NAMALWA (cell line): ENCODE data around the gene CFAP300.

ENCODE experiments used
- DNase-seq: peaks from one replicate; pipeline ENCODE4 v3.0.0-alpha.2; 2015; ENCODE audit warnings: low spot score

Gene CFAP300

GRCh38 chr11:102073253-102073652 is 26.0 kb downstream of the CFAP300 start:
- DNase-seq, result no peak

GRCh38 chr11:102079625-102080024 is 32.4 kb downstream of the CFAP300 start:
- DNase-seq, result no peak

GRCh38 chr11:102081313-102081712 is 34.1 kb downstream of the CFAP300 start:
- DNase-seq, result no peak

GRCh38 chr11:102085864-102086551 is 38.8 kb downstream of the CFAP300 start:
- DNase-seq, result no peak

GRCh38 chr11:102097186-102097585 is 49.9 kb downstream of the CFAP300 start:
- DNase-seq, result no peak

- no peak for DNase-seq
Observed at GRCh38 chr11:102099755-102100154, 52.5 kb downstream of the CFAP300 start.

- DNase-seq, result no peak
Observed at GRCh38 chr11:102108734-102109440, 61.6 kb downstream of the CFAP300 start.

GRCh38 chr11:102109896-102110760 is 62.9 kb downstream of the CFAP300 start, which contains the start of gene YAP1:
TSS of gene YAP1 (plus strand) at chr11:102110447. CDS start at chr11:102110849, 402 bp downstream.
- DNase-seq, result no peak

- DNase-seq, result no peak
Observed at GRCh38 chr11:102110761-102111010, 63.4 kb downstream of the CFAP300 start.

- no peak for DNase-seq
Observed at GRCh38 chr11:102111011-102111786, 64.0 kb downstream of the CFAP300 start.

GRCh38 chr11:102111787-102112508 is 64.7 kb downstream of the CFAP300 start:
- DNase-seq, result no peak

- DNase-seq, result no peak
Observed at GRCh38 chr11:102112509-102112821, 65.2 kb downstream of the CFAP300 start.

- DNase-seq, result no peak
Observed at GRCh38 chr11:102114032-102114431, 66.8 kb downstream of the CFAP300 start.

GRCh38 chr11:102115557-102115956 is 68.3 kb downstream of the CFAP300 start:
- no peak for DNase-seq

- DNase-seq, result no peak
Observed at GRCh38 chr11:102116453-102117205, 69.4 kb downstream of the CFAP300 start.

GRCh38 chr11:102117472-102118113 is 70.4 kb downstream of the CFAP300 start:
- DNase-seq, result no peak

GRCh38 chr11:102118937-102119336 is 71.7 kb downstream of the CFAP300 start:
- DNase-seq, result no peak

GRCh38 chr11:102119997-102120396 is 72.8 kb downstream of the CFAP300 start:
- no peak for DNase-seq

GRCh38 chr11:102120437-102120973 is 73.3 kb downstream of the CFAP300 start:
- DNase-seq, result no peak

- no peak for DNase-seq
Observed at GRCh38 chr11:102121329-102121728, 74.1 kb downstream of the CFAP300 start.
